C4-2B (cell line): Measurements from ENCODE around the gene PLSCR1.

Experiments
- ZFX ChIP-seq: fragments of 450-650 bp; IDR thresholded peaks from 2 replicates; pipeline ENCODE4 v1.6.1; 2017
- TF ChIP-seq, protein P1 (sequence below): fragments of 450-650 bp; conservative IDR thresholded peaks from 2 replicates; pipeline ENCODE4 v1.5.1; 2017; ENCODE audit warnings: mild to moderate bottlenecking

DNA sequence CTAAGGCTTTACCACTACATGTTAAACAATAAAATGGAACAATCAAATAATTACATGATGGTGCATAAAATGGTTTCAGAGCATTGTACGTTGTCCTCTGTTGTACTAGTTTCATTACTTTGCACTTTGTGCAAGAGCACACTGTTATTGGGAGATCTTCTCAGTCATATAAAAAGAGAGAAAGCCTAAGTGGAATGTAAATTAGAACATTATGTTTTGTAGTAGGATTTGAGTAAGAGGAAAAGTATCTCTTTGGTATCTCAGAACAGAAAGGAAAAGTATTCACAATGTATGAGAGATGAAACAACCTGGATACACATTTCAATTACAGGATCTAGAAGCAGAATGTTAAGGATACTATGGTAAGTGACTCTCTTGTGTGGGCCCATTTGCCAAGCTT, 48.2 kb downstream of the PLSCR1 start:
- TF ChIP-seq, protein P1, sequence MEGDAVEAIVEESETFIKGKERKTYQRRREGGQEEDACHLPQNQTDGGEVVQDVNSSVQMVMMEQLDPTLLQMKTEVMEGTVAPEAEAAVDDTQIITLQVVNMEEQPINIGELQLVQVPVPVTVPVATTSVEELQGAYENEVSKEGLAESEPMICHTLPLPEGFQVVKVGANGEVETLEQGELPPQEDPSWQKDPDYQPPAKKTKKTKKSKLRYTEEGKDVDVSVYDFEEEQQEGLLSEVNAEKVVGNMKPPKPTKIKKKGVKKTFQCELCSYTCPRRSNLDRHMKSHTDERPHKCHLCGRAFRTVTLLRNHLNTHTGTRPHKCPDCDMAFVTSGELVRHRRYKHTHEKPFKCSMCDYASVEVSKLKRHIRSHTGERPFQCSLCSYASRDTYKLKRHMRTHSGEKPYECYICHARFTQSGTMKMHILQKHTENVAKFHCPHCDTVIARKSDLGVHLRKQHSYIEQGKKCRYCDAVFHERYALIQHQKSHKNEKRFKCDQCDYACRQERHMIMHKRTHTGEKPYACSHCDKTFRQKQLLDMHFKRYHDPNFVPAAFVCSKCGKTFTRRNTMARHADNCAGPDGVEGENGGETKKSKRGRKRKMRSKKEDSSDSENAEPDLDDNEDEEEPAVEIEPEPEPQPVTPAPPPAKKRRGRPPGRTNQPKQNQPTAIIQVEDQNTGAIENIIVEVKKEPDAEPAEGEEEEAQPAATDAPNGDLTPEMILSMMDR = no peak
- no peak for TF ChIP-seq ZFX
